Middle frontal gyrus (tissue), 1 donor: Measurements from ENCODE around the gene XYLT1.
"Not testable (repeated sequence)": the region's sequence is repeated elsewhere in the genome, so short reads cannot be mapped to it uniquely, and the experiment has no call there.

Experiments
- DNase-seq: peaks from one replicate; pipeline ENCODE4 v3.0.0-alpha.2; 2015; ENCODE audit warnings: low spot score; ENCODE audit errors: extremely low spot score

XYLT1 gene

DNA sequence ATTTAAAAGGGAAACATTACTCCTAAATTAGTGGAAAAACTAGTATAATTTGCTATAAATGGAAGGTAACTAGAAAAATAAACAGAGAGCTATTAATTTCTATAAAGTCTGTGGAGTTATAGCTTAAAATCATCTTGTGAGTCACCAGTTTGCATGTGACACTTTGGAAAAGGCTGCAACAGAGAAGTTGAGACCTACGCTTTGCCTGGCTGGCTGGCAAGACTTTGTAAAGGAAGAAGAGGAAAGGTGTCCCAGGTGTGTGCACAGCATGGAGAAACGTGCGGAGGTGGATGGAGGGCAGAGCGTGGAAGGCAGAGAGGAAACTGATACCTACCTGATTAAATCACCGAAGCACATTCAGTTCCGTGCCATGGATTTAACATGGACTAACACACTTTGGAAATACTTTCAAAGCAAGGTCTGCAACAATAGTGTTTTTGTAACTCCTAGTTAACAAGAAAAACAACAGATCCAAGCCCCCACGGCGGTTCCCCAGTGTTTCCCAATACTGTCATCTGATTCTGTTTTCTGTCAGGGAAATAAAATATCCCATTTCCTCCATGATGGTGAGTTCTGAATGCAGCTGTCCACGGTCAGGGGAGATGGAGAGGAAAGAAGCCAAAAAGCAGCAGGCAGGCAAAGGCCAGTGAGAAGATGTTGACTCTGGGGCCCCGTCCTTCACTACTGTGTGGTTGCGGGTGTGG, 134.8 kb downstream of the XYLT1 start:
- DNase-seq = no peak

DNA sequence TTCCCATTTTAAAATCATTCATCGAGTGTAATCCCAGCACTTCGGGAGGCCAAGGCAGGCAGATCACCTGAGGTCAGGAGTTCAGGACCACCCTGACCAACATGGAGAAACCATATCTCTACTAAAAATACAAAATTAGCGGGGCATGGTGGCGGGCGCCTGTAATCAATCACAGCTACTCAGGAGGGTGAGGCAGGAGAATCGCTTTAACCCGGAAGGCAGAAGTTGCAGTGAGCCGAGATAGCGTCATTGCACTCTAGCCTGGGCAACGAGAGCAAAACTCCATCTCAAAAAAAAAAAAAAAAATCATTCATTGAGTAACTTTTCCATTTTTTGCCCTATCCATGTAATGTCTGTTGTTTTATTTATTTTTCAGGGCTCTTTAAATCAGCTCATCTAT, 135.4 kb downstream of the XYLT1 start:
- not testable (repeated sequence) for DNase-seq

DNA sequence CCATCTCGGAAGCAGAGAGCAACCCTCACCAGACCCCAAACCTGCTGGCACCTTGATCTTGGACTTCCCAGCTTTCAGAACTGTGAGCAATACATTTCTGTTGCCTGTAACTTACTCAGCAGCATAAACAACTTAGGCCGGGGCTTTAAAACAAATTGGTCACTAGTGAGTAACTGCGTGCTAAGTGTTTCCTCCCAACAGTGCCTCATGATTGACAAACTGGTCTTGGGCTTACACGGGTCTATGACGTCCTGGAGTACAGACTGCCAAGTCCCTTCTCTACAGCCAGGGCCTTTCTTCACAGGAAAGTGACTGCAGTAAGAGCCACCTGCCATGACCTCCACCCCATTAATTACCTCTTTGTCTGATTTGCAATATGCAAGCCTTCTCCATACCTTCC, 136.7 kb downstream of the XYLT1 start:
- no peak for DNase-seq

DNA sequence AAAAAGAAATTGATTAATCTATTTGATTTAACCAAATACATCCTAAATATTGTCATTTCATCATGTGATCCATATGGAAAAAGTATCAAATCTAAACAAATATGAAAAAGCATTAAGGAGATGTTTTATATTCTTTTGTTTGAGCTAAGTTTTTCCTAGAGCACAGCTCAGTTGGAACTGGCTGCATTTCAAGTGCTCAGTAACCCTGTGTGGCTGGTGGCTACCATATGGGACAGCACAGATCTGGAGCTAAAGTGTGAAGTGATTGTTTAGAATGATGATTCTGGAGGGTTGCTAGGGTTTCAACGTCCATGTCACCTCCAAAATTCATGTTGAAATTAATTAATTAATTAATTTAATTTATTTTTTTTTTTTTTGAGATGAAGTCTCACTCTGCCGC, 137.5 kb downstream of the XYLT1 start:
- DNase-seq = no peak

DNA sequence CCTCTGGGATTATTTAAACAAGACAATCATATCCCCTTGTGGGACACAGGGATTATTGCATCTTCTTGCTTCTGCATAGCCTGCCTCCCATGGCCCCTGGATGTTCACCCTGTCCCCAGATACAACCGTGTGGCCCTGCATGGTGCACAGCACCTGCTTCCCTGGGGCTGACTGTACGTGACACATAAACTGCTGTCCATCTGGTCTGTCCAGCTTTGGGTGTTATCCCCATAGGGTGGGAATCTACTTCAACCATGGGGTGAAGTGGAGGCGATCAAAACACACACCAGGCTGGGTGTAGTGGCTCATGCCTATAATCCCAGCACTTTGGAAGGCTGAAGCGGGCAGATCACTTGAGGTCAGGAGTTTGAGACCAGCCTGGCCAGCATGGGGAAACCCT, 138.8 kb downstream of the XYLT1 start:
- no peak for DNase-seq

DNA sequence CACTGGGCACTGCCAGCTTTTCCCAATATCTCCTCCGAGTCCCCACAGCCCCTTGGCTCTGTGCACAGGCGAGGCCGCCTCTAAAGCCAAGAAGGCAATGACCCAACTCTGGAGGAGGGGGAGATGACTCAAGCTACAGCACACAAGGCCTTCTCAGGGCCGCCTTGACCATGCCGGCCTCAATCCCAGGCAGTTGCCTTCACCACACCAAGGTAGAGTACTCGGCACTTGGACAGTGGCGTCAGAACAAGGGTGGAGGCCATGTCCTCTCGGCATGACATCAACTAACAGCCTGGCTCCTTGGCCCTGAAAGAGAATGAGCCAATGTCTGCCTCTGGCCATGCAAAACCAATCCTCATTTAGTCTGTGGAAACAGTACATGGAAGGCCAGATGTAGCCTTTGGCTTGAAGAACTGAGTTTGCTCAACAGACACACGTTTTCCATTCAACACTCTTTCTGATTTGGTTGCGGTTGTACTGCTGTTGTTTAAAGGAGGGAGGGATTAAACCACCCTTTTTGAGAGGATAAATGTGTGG, 139.6 kb downstream of the XYLT1 start:
- no peak for DNase-seq

DNA sequence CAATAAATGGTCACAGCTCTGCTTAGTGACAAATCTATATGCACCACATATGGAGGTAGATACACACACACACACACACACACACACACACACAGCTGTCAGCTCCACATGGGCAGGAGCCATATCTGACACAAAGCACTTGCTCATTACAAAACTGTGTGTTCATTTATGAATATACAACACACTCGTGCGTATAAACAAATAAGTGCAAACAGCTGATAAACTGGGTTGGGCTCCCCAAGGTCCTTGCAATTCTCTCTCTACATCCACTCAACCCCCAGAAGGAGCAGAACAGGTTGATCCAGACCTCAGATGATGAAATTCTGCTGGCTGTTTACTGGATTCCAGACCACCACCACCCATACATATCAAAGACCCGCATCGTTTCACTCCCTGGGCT, 140.7 kb downstream of the XYLT1 start:
- DNase-seq = no peak

DNA sequence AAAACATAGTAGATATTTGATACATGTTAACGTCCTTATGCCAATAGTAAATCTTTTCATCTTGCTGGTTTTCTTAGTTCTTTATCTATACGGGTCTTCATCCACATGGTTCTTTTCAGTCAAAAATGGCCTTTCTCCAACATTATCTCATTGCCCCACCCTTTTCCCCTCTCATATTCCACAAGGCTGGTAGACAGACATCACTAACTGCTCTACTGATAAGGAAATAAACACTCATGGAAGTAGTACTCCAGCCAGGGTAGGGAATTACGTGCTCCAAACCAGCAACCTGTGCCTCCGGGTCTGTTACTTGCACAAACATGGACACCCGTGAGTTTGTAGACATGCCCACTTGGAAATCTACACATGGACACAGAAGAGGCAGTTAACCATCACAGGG, 141.4 kb downstream of the XYLT1 start:
- DNase-seq = no peak

DNA sequence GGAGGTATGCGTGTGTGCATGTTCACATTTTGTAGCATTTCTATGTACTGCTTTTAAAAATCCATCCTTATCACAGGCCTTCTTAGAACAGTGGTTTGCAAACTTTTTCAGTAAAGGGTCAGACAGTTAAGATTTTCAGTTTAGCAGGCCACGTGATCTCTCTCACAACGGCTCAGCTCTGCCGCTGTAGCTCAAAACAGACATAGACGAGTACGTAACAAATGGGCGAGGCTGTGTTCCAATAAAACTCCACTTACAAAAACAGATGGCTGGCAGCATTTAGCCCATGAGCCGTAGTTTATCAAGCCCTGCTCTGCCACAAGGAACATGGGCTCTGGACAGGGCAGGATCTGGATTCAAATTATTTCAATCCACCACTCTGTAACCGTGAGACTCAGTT, 141.8 kb downstream of the XYLT1 start:
- no peak for DNase-seq

DNA sequence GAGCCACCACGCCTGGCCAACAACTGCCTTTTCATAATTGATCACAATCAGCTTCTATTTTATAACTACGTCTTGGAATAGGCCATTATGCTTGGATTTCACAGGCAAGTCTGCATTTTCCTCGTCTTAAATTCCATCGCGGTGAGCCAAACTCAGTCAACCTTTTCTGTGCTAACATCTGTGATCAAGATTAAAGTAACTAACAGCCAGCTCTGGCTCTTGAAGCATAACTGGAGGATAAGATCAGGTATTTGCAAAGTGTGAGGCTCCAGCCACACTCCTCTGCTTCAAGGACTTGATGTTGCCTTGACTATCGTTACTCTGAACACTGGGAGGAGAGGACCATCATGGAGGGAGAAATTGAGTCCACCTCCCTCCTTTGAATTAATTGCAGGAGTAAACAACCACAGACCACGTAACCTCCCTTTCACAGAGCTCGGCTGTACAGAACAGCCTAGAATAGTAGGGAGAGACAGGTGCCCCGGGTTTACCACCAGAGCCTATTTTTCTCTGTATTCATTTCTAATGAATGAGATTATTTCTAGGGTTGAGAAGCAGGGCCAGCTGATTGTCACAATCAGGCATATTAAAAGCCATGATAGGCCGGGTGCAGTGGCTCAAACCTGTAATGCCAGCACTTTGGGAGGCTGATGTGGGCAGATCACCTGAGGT, 143.0 kb downstream of the XYLT1 start:
- no peak for DNase-seq

DNA sequence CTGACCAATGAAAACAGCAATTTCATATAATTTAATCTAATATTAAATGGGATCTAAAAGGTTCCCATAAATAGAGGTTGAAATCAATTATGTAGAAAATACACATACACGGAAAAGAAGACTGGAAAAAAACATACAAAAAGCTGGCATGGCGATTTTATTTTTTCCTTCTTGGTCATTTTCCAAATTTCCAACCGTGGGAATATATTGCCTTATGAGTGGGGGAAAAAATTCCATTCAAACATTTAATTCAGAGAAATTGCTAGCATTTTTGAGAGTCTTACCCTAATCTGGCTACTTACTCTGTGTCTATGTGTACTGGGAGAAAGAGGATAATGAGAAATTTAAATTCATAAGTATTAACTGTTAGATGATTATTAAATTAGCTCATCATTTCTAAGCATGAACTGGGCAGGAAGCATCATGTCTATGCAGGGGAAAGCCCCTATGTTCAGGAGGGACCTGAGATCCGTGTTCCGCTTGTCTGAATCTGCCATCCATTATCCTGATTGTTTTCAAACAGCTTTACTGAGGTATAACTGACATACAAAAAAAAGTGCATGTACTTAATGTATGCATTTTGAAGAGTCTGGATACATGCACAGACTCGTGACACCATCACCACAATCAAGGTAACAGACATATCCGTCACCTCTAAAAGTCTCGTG, 145.2 kb downstream of the XYLT1 start:
- no peak for DNase-seq

DNA sequence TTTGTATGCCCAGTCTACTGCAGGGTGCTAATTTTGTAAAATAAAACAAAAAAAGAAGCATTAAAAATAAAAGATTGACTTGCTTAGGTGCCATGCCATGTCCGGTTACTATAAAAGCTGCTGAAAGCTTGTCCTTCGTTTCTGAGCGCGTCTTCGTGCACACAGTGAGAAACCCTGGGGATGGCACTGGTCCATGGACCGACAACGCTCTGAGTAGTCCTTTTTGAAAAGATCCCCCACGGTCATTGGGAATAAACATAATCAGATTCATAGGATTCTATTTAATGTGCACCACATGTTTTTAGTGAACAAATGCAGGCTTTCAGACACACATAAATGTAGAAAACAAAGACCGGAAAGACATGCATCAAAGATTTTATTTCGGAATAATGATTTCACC, 146.3 kb downstream of the XYLT1 start:
- DNase-seq = no peak

DNA sequence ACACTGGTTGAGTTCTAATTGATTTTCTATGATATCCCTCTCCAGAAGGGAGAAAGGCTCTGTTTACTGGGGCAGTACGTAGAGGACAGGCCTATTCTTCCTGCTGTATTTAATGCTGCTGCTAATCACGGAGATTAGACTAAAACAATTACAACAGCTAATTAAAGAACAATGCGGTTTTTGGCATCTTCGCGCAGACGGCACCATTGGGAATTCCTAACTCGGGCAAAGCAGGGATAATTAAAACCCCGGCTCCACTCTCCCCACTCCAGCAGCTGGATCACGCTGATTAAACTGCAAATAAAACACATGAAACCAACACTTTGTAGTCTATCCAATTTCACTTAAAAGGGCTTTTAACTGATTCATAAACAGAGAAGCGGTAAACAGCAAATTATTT, 147.6 kb downstream of the XYLT1 start:
- DNase-seq = no peak

DNA sequence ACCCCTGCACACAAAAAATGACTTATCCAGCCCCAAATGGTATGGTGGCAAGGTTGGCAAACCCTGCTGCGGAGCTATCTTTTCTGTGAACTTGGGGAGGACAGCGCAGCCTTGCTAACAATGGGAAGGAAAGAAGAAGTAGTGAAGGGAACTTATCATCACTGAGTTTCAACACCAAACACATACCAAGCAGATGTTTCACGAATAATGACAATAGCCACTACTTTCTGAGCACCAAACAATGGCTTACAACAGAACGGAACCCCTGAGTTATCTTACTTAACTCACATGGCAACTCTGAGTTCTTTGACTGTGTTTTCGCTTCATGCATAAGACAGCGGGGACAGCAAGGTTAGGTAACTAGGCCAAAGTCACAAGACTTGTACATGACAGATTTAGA, 148.9 kb downstream of the XYLT1 start:
- no peak for DNase-seq

DNA sequence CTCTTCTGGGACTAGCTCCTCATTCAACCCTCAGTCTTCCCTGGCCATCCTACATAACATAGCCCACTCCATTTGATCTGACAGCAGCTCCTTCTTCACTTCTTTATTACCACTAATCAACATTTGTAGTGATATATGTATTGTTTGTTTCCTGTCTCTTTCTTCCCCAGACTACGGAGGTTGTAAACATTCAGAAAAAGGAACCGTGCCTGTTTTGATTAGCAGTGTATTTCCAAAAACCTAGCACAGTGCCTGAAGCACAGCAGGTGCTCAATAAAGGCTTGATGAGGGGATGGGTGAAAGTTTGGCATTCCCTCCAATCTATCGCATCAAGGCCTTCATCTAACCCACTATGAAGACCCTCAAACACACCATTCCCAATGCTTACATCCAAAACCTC, 150.8 kb downstream of the XYLT1 start:
- no peak for DNase-seq

DNA sequence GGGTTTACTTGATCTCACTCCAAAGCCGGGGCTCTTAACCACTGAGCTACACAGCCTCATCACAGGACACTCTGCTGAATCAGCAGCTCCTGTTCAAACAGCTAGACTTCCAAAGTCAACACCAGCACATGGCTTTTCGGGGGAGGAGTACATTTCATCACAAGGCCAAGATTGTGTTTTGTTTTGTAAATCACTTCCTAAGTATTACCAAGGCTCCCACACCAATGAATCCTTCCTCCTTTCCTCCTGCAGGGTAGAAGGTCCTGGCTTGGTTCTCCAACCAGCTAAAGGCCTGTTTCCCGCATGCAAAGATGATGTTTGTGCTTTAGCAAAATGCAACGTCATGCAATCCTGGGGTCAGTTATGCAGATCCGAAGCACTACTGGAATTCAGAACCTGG, 152.5 kb downstream of the XYLT1 start:
- DNase-seq = no peak

DNA sequence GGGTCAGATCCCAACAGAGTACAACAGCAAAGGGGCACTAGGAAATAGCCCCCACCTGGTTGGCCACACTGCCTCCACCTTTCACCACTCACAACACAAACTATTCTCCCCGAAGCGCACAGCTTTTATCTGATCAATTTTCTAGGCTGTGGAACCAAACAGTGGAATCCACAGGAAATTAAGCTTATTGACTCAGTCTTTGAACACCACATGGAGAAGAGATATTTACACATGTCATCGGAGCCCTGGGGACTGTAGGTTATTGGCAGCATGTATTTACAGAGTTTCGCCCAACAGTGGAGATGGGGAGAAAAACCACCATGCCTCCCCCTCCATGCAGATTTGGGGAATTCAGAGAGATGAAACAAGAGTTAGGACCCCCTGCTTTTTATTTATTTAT, 154.8 kb downstream of the XYLT1 start:
- DNase-seq = no peak

DNA sequence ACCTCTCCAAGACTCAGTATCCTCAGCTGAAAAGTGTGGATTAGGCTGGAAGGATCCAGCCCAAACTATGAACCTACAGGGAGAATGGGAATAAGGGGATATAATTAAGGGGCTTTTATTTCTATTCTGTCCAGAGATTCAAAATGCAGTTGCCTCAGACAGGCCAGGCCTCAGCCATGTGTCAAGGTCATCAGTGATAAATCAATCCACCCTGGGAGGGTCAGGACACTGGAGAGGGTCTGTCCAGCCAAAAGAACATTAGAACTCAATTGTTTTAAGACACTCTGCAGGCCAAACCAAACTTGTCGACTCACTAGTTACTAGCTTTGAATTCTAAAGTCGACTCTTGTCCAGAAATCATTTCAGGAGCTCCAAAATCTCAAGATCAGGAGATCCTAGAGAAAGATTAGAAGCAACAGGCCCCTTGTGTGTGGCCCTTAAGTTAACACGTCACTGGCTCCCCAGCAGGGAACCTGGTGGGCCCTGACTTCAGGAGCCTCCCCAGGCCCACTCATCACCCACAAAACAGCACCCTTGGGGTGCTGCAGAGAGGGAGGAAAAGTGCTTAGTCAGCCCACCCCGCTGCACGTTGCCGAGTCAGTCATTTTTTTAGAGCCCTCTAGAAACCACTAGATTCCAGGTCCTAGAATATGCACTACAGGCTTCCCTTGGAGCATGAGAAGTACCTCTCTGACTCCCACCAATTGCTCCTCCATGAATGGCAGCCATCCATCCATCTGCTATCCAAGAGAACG, 156.8 kb downstream of the XYLT1 start:
- no peak for DNase-seq

DNA sequence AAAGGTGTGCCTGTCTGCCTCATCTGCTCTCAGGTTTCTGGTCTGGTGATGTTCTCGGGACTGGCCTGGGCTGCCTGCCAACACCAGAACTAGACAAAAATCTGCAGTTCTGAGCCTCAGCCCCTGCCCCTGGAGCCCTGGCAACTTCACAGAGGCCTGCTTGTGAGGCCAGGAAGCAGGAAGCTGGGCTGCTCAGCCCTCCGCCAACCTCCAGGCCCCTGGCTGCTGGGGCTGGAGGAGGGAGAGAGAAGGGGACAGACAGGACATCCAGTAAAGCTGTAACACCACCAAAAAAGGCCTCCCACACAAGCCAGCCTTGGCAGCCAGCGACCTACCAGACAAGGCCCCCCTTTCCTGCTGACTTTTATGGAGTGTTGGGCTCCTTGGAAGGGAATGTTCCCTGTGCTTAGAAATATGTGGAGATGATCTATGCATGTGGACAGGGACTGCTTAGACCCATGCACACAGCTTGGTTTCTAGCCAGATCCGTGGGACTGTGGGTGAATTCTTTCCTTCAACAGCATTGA, 157.6 kb downstream of the XYLT1 start:
- DNase-seq = peak; percentile 7

DNA sequence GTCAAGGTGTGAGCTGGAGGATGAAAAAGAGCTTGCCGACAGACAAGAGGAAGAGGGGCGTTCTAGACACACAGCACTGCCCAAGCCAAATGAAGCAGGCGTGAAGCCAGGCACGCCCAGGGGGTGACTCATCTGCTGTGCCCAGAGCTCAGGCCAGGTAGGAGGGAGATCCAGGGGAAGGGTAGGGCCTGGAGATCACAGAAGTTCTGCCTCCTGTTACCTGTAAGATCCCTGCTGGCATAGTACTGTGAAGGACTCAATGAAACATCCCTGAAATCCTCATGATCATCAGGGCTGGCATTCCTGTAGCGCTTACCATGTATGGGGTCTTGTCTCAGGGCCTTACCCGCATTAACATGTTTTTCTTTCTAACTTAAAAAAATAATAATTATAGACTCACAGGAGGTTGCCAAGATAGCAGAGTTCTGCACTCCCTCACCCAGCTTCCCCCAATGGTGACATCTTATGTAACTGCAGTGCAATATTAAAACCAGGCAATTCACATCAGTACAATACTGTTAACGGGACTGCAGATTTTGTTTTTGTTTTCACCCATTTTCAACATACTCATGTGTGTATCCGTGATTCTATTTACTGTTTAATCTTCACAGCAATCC, 158.6 kb downstream of the XYLT1 start:
- DNase-seq = no peak
